Fibroblast of lung (primary cell): ENCODE results near the gene PCGF2.

ENCODE experiments used
- EZH2 ChIP-seq: IDR thresholded peaks from 2 replicates; pipeline ENCODE4 v1.5.1; 2012; ENCODE audit warnings: low read length, control low read depth, mild to moderate bottlenecking; ENCODE audit errors: missing control alignments
- TF ChIP-seq, protein P1 (sequence below), 2 donors: IDR thresholded peaks in 1 of 2; conservative IDR thresholded peaks in 1 of 2; 1 replicate in 1 of 2; 2 replicates in 1 of 2; pipeline ENCODE4 v1.5.1; 2011 to 2012; ENCODE audit warnings: low read length in 2 of 2, control low read depth in 1 of 2, inconsistent platforms in 1 of 2, low read depth in 1 of 2, mild to moderate bottlenecking in 1 of 2

DNA sequence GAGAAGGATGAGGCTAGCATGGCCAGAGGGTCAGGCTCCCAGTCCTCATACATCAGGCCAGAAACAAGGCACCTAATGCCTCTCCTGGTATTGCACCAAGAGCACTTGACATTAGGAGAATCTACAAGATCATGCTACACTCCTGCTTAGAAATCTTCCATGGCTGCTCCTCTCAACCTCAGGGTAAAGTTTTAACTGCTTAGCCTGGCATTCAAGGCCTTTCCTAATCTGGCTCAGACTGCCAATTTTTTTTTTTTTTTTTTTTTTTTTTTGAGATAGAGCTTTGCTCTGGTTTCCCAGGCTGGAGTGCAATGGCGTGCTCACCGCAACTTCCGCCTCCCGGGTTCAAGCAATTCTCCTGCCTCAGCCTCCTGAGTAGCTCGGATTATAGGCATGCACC lies 43.0 kb upstream of the PCGF2 start:
- TF ChIP-seq, protein P1, sequence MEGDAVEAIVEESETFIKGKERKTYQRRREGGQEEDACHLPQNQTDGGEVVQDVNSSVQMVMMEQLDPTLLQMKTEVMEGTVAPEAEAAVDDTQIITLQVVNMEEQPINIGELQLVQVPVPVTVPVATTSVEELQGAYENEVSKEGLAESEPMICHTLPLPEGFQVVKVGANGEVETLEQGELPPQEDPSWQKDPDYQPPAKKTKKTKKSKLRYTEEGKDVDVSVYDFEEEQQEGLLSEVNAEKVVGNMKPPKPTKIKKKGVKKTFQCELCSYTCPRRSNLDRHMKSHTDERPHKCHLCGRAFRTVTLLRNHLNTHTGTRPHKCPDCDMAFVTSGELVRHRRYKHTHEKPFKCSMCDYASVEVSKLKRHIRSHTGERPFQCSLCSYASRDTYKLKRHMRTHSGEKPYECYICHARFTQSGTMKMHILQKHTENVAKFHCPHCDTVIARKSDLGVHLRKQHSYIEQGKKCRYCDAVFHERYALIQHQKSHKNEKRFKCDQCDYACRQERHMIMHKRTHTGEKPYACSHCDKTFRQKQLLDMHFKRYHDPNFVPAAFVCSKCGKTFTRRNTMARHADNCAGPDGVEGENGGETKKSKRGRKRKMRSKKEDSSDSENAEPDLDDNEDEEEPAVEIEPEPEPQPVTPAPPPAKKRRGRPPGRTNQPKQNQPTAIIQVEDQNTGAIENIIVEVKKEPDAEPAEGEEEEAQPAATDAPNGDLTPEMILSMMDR (conservative IDR thresholded peaks at IDR 0.05 in 1 of 2, IDR thresholded peaks at IDR 0.05 in 1 of 2; ENCODE audit: low read depth in 1 of 2, low read length in 2 of 2) = no peak
- TF ChIP-seq EZH2 = no peak
